SK-N-SH (cell line): ENCODE data around the gene GNG12.

Experiments used
- ELF1 ChIP-seq: IDR thresholded peaks from 2 replicates; pipeline ENCODE4 v1.4.0; 2012
- NFIC ChIP-seq: IDR thresholded peaks from 2 replicates; pipeline ENCODE4 v1.4.0; 2012; ENCODE audit warnings: borderline replicate concordance
- NRF1 ChIP-seq: IDR thresholded peaks from 2 replicates; pipeline ENCODE4 v1.6.1; 2012; ENCODE audit warnings: low read depth, mild to moderate bottlenecking, low read length
- POLR2AphosphoS5 ChIP-seq: IDR thresholded peaks from 2 replicates; pipeline ENCODE4 v1.6.1; 2012; ENCODE audit warnings: low read depth, low read length
- RCOR1 ChIP-seq: fragments of 150-350 bp; IDR thresholded peaks from 2 replicates; pipeline ENCODE4 v1.6.1; 2017; ENCODE audit warnings: antibody characterized with exemption, low read length
- SIN3A ChIP-seq: IDR thresholded peaks from 2 replicates; pipeline ENCODE4 v1.6.1; 2012; ENCODE audit warnings: low read depth, mild to moderate bottlenecking, low read length, moderate library complexity, borderline replicate concordance

GRCh38 chr1:67795179-67795912 is 37.9 kb downstream of the GNG12 start:
- no peak for TF ChIP-seq NFIC
- TF ChIP-seq RCOR1 = no peak
- TF ChIP-seq ELF1 = no peak
- no peak for TF ChIP-seq POLR2AphosphoS5
- no peak for TF ChIP-seq NRF1
- no peak for TF ChIP-seq SIN3A
